GM10266 (cell line): Measurements from ENCODE around the gene MPO.

Experiments
- DNase-seq: peaks from one replicate; pipeline ENCODE4 v3.0.0; 2012; ENCODE audit errors: extremely low spot score
- CTCF ChIP-seq: IDR thresholded peaks from 2 replicates; pipeline ENCODE4 v1.5.1; 2012; ENCODE audit warnings: mild to moderate bottlenecking, low read depth; ENCODE audit not compliant: control insufficient read depth, insufficient read depth; ENCODE audit errors: missing control alignments

The MPO gene

GRCh38 chr17:58232707-58233156 is 48.0 kb downstream of the MPO start:
- TF ChIP-seq CTCF = no peak
- DNase-seq = peak; percentile 56

- TF ChIP-seq CTCF = no peak
- DNase-seq = no peak
These were observed 49.1 kb downstream of the MPO start for GRCh38 chr17:58231641-58232040.

GRCh38 chr17:58229881-58230280 is 50.9 kb downstream of the MPO start:
- no peak for TF ChIP-seq CTCF
- DNase-seq = no peak

- TF ChIP-seq CTCF = no peak
- DNase-seq = no peak
These were observed 51.4 kb downstream of the MPO start for GRCh38 chr17:58229384-58229783.

- no peak for TF ChIP-seq CTCF
- no peak for DNase-seq
These were observed 52.1 kb downstream of the MPO start for GRCh38 chr17:58228679-58229078.

- TF ChIP-seq CTCF = no peak
- DNase-seq = no peak
These were observed 53.0 kb downstream of the MPO start for GRCh38 chr17:58227733-58228132.

GRCh38 chr17:58224315-58224714 is 56.4 kb downstream of the MPO start:
- no peak for TF ChIP-seq CTCF
- no peak for DNase-seq
